HCT116 (cell line): ENCODE measurements around the gene CCDC191.

Experiments used
- CBX3 ChIP-seq: IDR thresholded peaks from 2 replicates; pipeline ENCODE4 v1.6.1; 2012; ENCODE audit warnings: low read depth
- CEBPB ChIP-seq: IDR thresholded peaks from 2 replicates; pipeline ENCODE4 v1.6.1; 2012; ENCODE audit warnings: low read depth
- CTCF ChIP-seq, 3 experiments: fragments of 200-600 bp in 1 of 3; sonication (generic) in 1 of 3; IDR thresholded peaks in 2 of 3; conservative IDR thresholded peaks in 1 of 3; 2 replicates each; pipeline ENCODE4 v1.5.1; 2012 to 2017; ENCODE audit warnings: low read depth in 2 of 3, low read length in 2 of 3, antibody characterized with exemption in 1 of 3, borderline replicate concordance in 1 of 3, control low read depth in 1 of 3, mild to moderate bottlenecking in 1 of 3, mixed read lengths in 1 of 3, mixed run types in 1 of 3, moderate library complexity in 1 of 3; ENCODE audit not compliant: insufficient read depth in 1 of 3
- EZH2 ChIP-seq: fragments of 200-600 bp; sonication (generic); IDR thresholded peaks from 2 replicates; pipeline ENCODE4 v1.6.1; 2017; ENCODE audit warnings: antibody characterized with exemption, mixed run types
- EZH2phosphoT487 ChIP-seq: fragments of 200-600 bp; IDR thresholded peaks from 2 replicates; pipeline ENCODE4 v1.6.1; 2018; ENCODE audit warnings: antibody characterized with exemption, borderline replicate concordance
- FOSL1 ChIP-seq: IDR thresholded peaks from 2 replicates; pipeline ENCODE4 v1.6.1; 2012; ENCODE audit warnings: low read depth
- JUND ChIP-seq: IDR thresholded peaks from 2 replicates; pipeline ENCODE4 v1.6.1; 2012
- POLR2A ChIP-seq: IDR thresholded peaks from 2 replicates; pipeline ENCODE4 v1.7.0; 2011; ENCODE audit warnings: borderline replicate concordance; ENCODE audit not compliant: insufficient read depth, insufficient read length; ENCODE audit errors: extremely low read depth
- REST ChIP-seq: IDR thresholded peaks from 2 replicates; pipeline ENCODE4 v1.6.1; 2012; ENCODE audit warnings: low read depth
- SRF ChIP-seq: IDR thresholded peaks from 2 replicates; pipeline ENCODE4 v1.6.1; 2012; ENCODE audit warnings: low read depth
- TCF7L2 ChIP-seq: IDR thresholded peaks from 2 replicates; pipeline ENCODE4 v1.7.0; 2011; ENCODE audit warnings: borderline replicate concordance, inconsistent platforms; ENCODE audit not compliant: insufficient read depth, insufficient read length; ENCODE audit errors: extremely low read depth
- ZNF274 ChIP-seq: fragments of 200-500 bp; sonication (Bioruptor generic); IDR thresholded peaks from 2 replicates; pipeline ENCODE4 v1.6.1; 2014; ENCODE audit warnings: mild to moderate bottlenecking, low read depth, low read length, inconsistent platforms
- TF ChIP-seq, protein P1 (sequence below): IDR thresholded peaks from 2 replicates; pipeline ENCODE4 v1.6.1; 2012

DNA sequence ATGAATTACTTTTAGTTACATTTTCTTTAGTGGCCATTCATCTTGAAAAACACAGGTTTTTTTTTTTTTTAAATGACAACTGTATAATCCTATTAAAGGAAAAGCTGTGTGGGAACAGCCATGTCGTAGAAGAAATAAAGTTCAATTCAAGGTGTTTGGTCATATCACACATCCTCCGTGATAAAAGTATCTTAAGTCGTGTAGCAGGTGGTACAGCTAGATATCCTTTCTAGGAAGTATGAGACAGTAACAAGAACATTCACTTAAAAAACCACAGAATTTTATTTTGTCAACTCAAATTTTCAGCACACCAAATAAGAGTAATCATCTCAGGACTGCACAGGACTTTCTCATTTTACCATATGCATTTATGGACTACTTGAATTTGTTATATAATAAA, 92.4 kb downstream of the CCDC191 start:
- no peak for TF ChIP-seq EZH2
- no peak for TF ChIP-seq POLR2A
- no peak for TF ChIP-seq SRF
- TF ChIP-seq CTCF (IDR thresholded peaks at IDR 0.05 in 2 of 3, conservative IDR thresholded peaks at IDR 0.05 in 1 of 3; ENCODE audit: borderline replicate concordance in 1 of 3, insufficient read depth in 1 of 3, low read depth in 2 of 3, low read length in 2 of 3), result no peak
- TF ChIP-seq ZNF274, result no peak
- no peak for TF ChIP-seq CBX3
- no peak for TF ChIP-seq FOSL1
- no peak for TF ChIP-seq EZH2phosphoT487
- TF ChIP-seq REST, result no peak
- TF ChIP-seq, protein P1, sequence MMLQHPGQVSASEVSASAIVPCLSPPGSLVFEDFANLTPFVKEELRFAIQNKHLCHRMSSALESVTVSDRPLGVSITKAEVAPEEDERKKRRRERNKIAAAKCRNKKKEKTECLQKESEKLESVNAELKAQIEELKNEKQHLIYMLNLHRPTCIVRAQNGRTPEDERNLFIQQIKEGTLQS, result no peak
- no peak for TF ChIP-seq TCF7L2
- TF ChIP-seq CEBPB, result no peak
- no peak for TF ChIP-seq JUND
